ENCODE measurements around the gene ADCYAP1R1. TPM values are rescaled to one million over a fixed set of nuclear protein-coding genes. Genes with fewer than 3 reads are reported as not detected.

Gene ADCYAP1R1
- total RNA-seq, 1 experiment from 2014 or later = 0.12 TPM

DNA sequence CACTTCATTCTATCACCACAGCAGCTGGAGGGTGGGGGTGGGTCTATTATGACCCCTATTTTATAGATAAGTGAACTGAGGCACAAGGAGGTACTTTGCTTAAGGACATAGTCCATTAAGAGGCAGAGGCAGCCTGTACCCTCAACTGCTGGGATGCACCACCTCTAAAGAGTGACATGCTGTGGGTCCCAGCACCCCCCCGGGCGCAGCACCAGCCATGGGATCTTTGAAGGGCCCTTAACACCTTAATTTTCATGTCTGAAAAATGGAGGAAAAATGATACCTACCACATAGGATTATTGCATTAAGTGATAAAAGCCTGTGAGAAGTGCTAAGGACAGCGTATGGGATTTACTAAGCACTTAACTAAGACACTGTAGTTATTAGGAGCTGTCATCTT is 15.4 kb downstream of the ADCYAP1R1 start:
- H3K27me3 ChIP-seq (ENCODE audit: insufficient read depth, low read length) = peaks cover 5% of the 10 kb centered on the region; the same call in 1 of the 2 replicates
- H3K36me3 ChIP-seq (ENCODE audit: control insufficient read depth in 1 of 2, insufficient read depth in 2 of 2, low read length in 2 of 2) = no peaks in the 10 kb centered on the region
- DNase-seq (ENCODE audit: low read depth, low spot score) (no peak), ATAC-seq (no peak)
- H4K20me1 ChIP-seq (ENCODE audit: insufficient read depth) = no peaks in the 10 kb centered on the region
- intact Hi-C loops (cut with micrococcal nuclease) = no loop called here
- no peak overlapping the region for H3K9ac ChIP-seq (ENCODE audit: low read length)
- CTCF ChIA-PET = interaction anchor here (1.6 kb wide), 1 partner anchor 11 kb away, joined by 5 read pairs; no protein-coding TSS in a partner anchor
- H3K4me1 ChIP-seq (ENCODE audit: control insufficient read depth in 1 of 2, insufficient read depth in 2 of 2, low read length in 2 of 2) = no peaks in the 10 kb centered on the region
- no peaks in the 10 kb centered on the region for H3K79me2 ChIP-seq (ENCODE audit: insufficient read depth, low read length)
- POLR2A ChIA-PET = no interaction called here
- no peak overlapping the region for H3K4me3 ChIP-seq (replicated peaks in 1 of 2; ENCODE audit: low read depth in 1 of 2, low read length in 2 of 2)
- RAD21 ChIA-PET (ENCODE audit: low non-redundant PET in 1 of 2, low total read pairs in 2 of 2, uncharacterized antibody in 2 of 2, unreplicated experiment in 2 of 2) = no interaction called here
- H3K27ac ChIP-seq (ENCODE audit: low read depth, low read length) = no peak overlapping the region
- H3K9me2 ChIP-seq (ENCODE audit: insufficient read depth) = no peaks in the 10 kb centered on the region
- TF ChIP-seq EZH2phosphoT487 (IDR thresholded peaks at IDR 0.05; ENCODE audit: borderline replicate concordance) = no peak
- H3K4me2 ChIP-seq (ENCODE audit: low read length) = no peak overlapping the region
- no peak overlapping the region for H2AFZ ChIP-seq (ENCODE audit: low read depth, low read length, poor library complexity, severe bottlenecking)
- H3K9me3 ChIP-seq (ENCODE audit: control insufficient read depth in 1 of 2, insufficient read depth in 1 of 2, low read depth in 1 of 2, low read length in 2 of 2) = no peaks in the 10 kb centered on the region
- no TSS peak for BruUV-seq (replicated peaks)

DNA sequence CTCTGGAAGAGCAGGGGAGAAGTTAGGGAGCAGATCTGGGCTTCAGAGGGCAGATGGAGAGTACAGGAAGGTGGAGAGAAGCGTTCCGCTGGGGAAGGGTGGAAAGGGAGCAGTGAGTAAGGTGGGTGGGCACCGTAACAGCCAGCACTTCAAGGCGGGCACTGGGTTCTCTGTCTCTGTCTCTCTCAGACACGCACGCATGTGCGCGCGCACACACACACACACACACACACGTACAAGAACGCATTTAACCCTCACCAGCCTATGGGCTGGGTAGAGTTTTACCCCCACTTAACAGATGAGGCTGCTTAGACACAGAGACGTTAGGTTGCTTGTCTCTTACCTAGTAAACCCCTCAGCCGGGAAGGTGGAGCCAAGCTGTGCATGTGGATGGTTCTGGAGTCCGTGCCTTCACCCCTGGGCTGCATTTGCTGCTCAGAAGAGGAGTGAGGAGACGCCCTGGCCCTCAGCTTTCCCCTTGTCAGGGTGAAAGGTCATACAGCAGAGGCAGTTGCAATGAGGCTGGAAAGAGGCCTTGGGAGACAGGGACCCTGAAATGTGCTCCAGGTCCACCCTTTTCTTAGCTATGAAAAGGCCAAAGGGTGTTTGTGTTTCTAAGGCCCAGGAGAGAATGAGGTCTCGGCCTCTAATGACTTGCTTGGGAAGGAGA is 16.0 kb downstream of the ADCYAP1R1 start:
- POLR2A ChIA-PET = no interaction called here
- intact Hi-C loops (cut with micrococcal nuclease) = no loop called here
- BruUV-seq (replicated peaks) = no TSS peak

More for the DNA sequence above, 16.0 kb downstream of the ADCYAP1R1 start:
- H3K27ac ChIP-seq (ENCODE audit: low read depth, low read length) = no peak overlapping the region
- DNase-seq (ENCODE audit: low read depth, low spot score) (no peak), ATAC-seq (no peak)
- ChIA-PET RAD21 (ENCODE audit: low non-redundant PET in 1 of 2, low total read pairs in 2 of 2, uncharacterized antibody in 2 of 2, unreplicated experiment in 2 of 2) (no interaction called here), CTCF (interaction anchor here (1.6 kb wide), 1 partner anchor 11 kb away, joined by 5 read pairs; no protein-coding TSS in a partner anchor)
- no peaks in the 10 kb centered on the region for H3K4me1 ChIP-seq (ENCODE audit: control insufficient read depth in 1 of 2, insufficient read depth in 2 of 2, low read length in 2 of 2)
- no peak overlapping the region for H3K4me3 ChIP-seq (replicated peaks in 1 of 2; ENCODE audit: low read depth in 1 of 2, low read length in 2 of 2)
- no peaks in the 10 kb centered on the region for H3K9me2 ChIP-seq (ENCODE audit: insufficient read depth)
- no peaks in the 10 kb centered on the region for H4K20me1 ChIP-seq (ENCODE audit: insufficient read depth)
- no peak overlapping the region for H2AFZ ChIP-seq (ENCODE audit: low read depth, low read length, poor library complexity, severe bottlenecking)
- no peak overlapping the region for H3K4me2 ChIP-seq (ENCODE audit: low read length)
- peaks cover 12% of the 10 kb centered on the region for H3K27me3 ChIP-seq (ENCODE audit: insufficient read depth, low read length)
- no peak overlapping the region for H3K9ac ChIP-seq (ENCODE audit: low read length)
- H3K36me3 ChIP-seq (ENCODE audit: control insufficient read depth in 1 of 2, insufficient read depth in 2 of 2, low read length in 2 of 2) = no peaks in the 10 kb centered on the region
- H3K79me2 ChIP-seq (ENCODE audit: insufficient read depth, low read length) = no peaks in the 10 kb centered on the region
- H3K9me3 ChIP-seq (ENCODE audit: control insufficient read depth in 1 of 2, insufficient read depth in 1 of 2, low read depth in 1 of 2, low read length in 2 of 2) = no peaks in the 10 kb centered on the region
- TF ChIP-seq JUND (IDR thresholded peaks at IDR 0.05) = no peak
- TF ChIP-seq FOSL1 (IDR thresholded peaks at IDR 0.05; ENCODE audit: low read depth) = no peak
- TF ChIP-seq EZH2phosphoT487 (IDR thresholded peaks at IDR 0.05; ENCODE audit: borderline replicate concordance) = no peak
- TF ChIP-seq EZH2 (IDR thresholded peaks at IDR 0.05) = no peak
- TF ChIP-seq POLR2AphosphoS5 (IDR thresholded peaks at IDR 0.05; ENCODE audit: low read depth, low read length) = no peak
- TF ChIP-seq, protein P1, sequence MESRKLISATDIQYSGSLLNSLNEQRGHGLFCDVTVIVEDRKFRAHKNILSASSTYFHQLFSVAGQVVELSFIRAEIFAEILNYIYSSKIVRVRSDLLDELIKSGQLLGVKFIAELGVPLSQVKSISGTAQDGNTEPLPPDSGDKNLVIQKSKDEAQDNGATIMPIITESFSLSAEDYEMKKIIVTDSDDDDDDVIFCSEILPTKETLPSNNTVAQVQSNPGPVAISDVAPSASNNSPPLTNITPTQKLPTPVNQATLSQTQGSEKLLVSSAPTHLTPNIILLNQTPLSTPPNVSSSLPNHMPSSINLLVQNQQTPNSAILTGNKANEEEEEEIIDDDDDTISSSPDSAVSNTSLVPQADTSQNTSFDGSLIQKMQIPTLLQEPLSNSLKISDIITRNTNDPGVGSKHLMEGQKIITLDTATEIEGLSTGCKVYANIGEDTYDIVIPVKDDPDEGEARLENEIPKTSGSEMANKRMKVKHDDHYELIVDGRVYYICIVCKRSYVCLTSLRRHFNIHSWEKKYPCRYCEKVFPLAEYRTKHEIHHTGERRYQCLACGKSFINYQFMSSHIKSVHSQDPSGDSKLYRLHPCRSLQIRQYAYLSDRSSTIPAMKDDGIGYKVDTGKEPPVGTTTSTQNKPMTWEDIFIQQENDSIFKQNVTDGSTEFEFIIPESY (IDR thresholded peaks at IDR 0.05; ENCODE audit: extremely low read depth, insufficient replicate concordance, low read length) = no peak
- TF ChIP-seq POLR2A (IDR thresholded peaks at IDR 0.05; ENCODE audit: borderline replicate concordance, extremely low read depth, insufficient read depth, insufficient read length) = no peak
- TF ChIP-seq TCF7L2 (IDR thresholded peaks at IDR 0.05; ENCODE audit: borderline replicate concordance, extremely low read depth, insufficient read depth, insufficient read length) = no peak
- TF ChIP-seq SRF (IDR thresholded peaks at IDR 0.05; ENCODE audit: low read depth) = no peak
- TF ChIP-seq SP1 (IDR thresholded peaks at IDR 0.05; ENCODE audit: low read depth) = no peak
- no peak for TF ChIP-seq SIN3A (IDR thresholded peaks at IDR 0.05; ENCODE audit: low read depth)
- no peak for TF ChIP-seq EGR1 (IDR thresholded peaks at IDR 0.05; ENCODE audit: low read depth)
- TF ChIP-seq ZNF274 (IDR thresholded peaks at IDR 0.05; ENCODE audit: low read depth, low read length) = no peak
- no peak for TF ChIP-seq CEBPB (IDR thresholded peaks at IDR 0.05; ENCODE audit: low read depth)
- TF ChIP-seq CBX3 (IDR thresholded peaks at IDR 0.05; ENCODE audit: low read depth) = no peak

All from HCT116 (cell line).